Right lobe of liver (tissue), 4 donors: Measurements from ENCODE around the gene MYO15A.

Experiments used
- CTCF ChIP-seq, 4 donors: fragments of 200-600 bp in 3 of 4; fragments of 450-650 bp in 1 of 4; IDR thresholded peaks; one replicate each; pipeline versions ENCODE4 v1.5.1 to v1.8.0; 2016 to 2022; ENCODE audit warnings: antibody characterized with exemption in 4 of 4, mild to moderate bottlenecking in 2 of 4
- POLR2A ChIP-seq: fragments of 450-650 bp; IDR thresholded peaks from one replicate; pipeline ENCODE4 v1.6.1; 2017; ENCODE audit warnings: antibody characterized with exemption, mild to moderate bottlenecking
- donor health status: DM: no; HTN: no; CAD: no.
- donor health status: DM: no; HTN: no; CAD: no.
- donor health status: DM: no; HTN: yes; CAD: no.

- TF ChIP-seq POLR2A (no peak), CTCF (IDR thresholded peaks at IDR 0.05) (no peak)
Observed at GRCh38 chr17:18074566-18075272, 33.8 kb upstream of the MYO15A start.
